PC-9 (cell line): Measurements from ENCODE around the gene OTULIN. TPM values are rescaled to one million over a fixed set of nuclear protein-coding genes. Genes with fewer than 3 reads are reported as not detected.

Experiments used
- BruUV-seq: library from RNA; stranded (reverse); fragments of 400-500 nt; replicated peaks from 2 replicates; lab custom pipeline; 2021; lab: Mats Ljungman, UMichigan
- CTCF ChIA-PET: fragments of 300-600 bp; sonication (Branson Sonifier 250); formaldehyde crosslinking; loops from one replicate; lab custom pipeline; 2022; ENCODE audit warnings: antibody characterized with exemption; lab: Charles Lee
- POLR2A ChIA-PET: fragments of 300-600 bp; sonication (Branson Sonifier 250); formaldehyde crosslinking; loops from one replicate; lab custom pipeline; 2022; ENCODE audit warnings: antibody characterized with exemption; ENCODE audit not compliant: unreplicated experiment; lab: Charles Lee
- DNase-seq, 2 experiments: peaks; one replicate each; pipeline versions ENCODE4 v3.0.0 to v3.0.0-alpha.2; 2015 to 2022; ENCODE audit warnings: mixed read lengths in 1 of 2
- H2AFZ ChIP-seq: fragments of 200-600 bp; sonication (generic); 2 replicates; pipeline ENCODE4 v1.8.1; 2017; ENCODE audit warnings: antibody characterized with exemption
- H3F3A ChIP-seq: fragments of 200-600 bp; sonication (generic); 2 replicates; pipeline ENCODE4 v1.8.1; 2017; ENCODE audit warnings: antibody characterized with exemption, mild to moderate bottlenecking, low read depth; ENCODE audit not compliant: insufficient read depth
- H3K27ac ChIP-seq: fragments of 200-600 bp; sonication (generic); 2 replicates; pipeline ENCODE4 v1.6.1; 2016; ENCODE audit warnings: mixed run types
- H3K27me3 ChIP-seq: fragments of 200-600 bp; sonication (generic); 2 replicates; pipeline ENCODE4 v1.6.1; 2016; ENCODE audit warnings: low read depth, mixed run types; ENCODE audit not compliant: insufficient read depth
- H3K36me3 ChIP-seq: fragments of 200-600 bp; sonication (generic); 2 replicates; pipeline ENCODE4 v1.6.1; 2016; ENCODE audit warnings: low read depth, mixed run types
- H3K4me1 ChIP-seq: fragments of 200-600 bp; sonication (generic); replicated peaks from 2 replicates; pipeline ENCODE4 v1.6.1; 2016; ENCODE audit warnings: mixed run types; ENCODE audit not compliant: insufficient read depth
- H3K4me2 ChIP-seq: fragments of 200-600 bp; sonication (generic); 2 replicates; pipeline ENCODE4 v1.6.1; 2017; ENCODE audit warnings: mixed run types
- H3K4me3 ChIP-seq: fragments of 200-600 bp; sonication (generic); 2 replicates; pipeline ENCODE4 v1.6.1; 2016; ENCODE audit warnings: mixed run types
- H3K79me2 ChIP-seq: fragments of 200-600 bp; sonication (generic); 2 replicates; pipeline ENCODE4 v1.6.1; 2017; ENCODE audit warnings: low read depth, mixed run types
- H3K9me2 ChIP-seq: fragments of 200-600 bp; sonication (generic); 2 replicates; pipeline ENCODE4 v1.8.1; 2017; ENCODE audit warnings: mild to moderate bottlenecking; ENCODE audit not compliant: insufficient read depth
- H3K9me3 ChIP-seq: fragments of 200-600 bp; sonication (generic); 2 replicates; pipeline ENCODE4 v1.8.1; 2016; ENCODE audit warnings: low read depth; ENCODE audit not compliant: insufficient read depth
- H4K20me1 ChIP-seq: fragments of 200-600 bp; sonication (generic); 2 replicates; pipeline ENCODE4 v1.8.1; 2017; ENCODE audit not compliant: insufficient read depth
- CTCF ChIP-seq: fragments of 200-600 bp; sonication (generic); conservative IDR thresholded peaks from 2 replicates; pipeline ENCODE4 v1.6.1; 2017; ENCODE audit warnings: mixed run types, antibody characterized with exemption, mild to moderate bottlenecking, moderate library complexity
- EZH2 ChIP-seq: fragments of 200-600 bp; sonication (generic); IDR thresholded peaks from 2 replicates; pipeline ENCODE4 v1.8.0; 2017; ENCODE audit warnings: antibody characterized with exemption, low read depth
- intact Hi-C: fragments of 100-400 bp; cut with micrococcal nuclease; formaldehyde crosslinking; loops from one replicate; pipeline ENCODE4 v1.10.0; 2022; ENCODE audit not compliant: unreplicated experiment
- total RNA-seq: library from RNA; stranded (reverse); gene quantifications from 2 replicates; pipeline ENCODE4 v1.2.3, GENCODE V29; 2021

Gene OTULIN
- total RNA-seq, 1 experiment from 2014 or later: 77.2 TPM

GRCh38 chr5:14734396-14734795, 69.9 kb downstream of the OTULIN start:
- H3K27ac ChIP-seq: no peak overlapping the region
- no peaks in the 10 kb centered on the region for H4K20me1 ChIP-seq
- no peaks in the 10 kb centered on the region for H3K79me2 ChIP-seq
- H3F3A ChIP-seq: no peaks in the 10 kb centered on the region
- no peaks in the 10 kb centered on the region for H3K9me3 ChIP-seq
- TF ChIP-seq CTCF (no peak), EZH2 (no peak)
- no TSS peak for BruUV-seq
- peaks cover 27% of the 10 kb centered on the region; the same call in 1 of the 2 replicates for H3K27me3 ChIP-seq
- no peak for DNase-seq
- no peaks in the 10 kb centered on the region for H3K4me1 ChIP-seq
- ChIA-PET POLR2A (no interaction called here), CTCF (no interaction called here)
- H3K4me3 ChIP-seq: no peak overlapping the region
- no peaks in the 10 kb centered on the region for H3K9me2 ChIP-seq
- H2AFZ ChIP-seq: no peak overlapping the region
- H3K4me2 ChIP-seq: no peak overlapping the region
- H3K36me3 ChIP-seq: no peaks in the 10 kb centered on the region
- intact Hi-C loops: no loop called here

- Histone ChIP-seq H3F3A (no peaks in the 10 kb centered on the region), H2AFZ (no peak overlapping the region), H3K4me2 (no peak overlapping the region), H3K27me3 (peaks cover 15% of the 10 kb centered on the region; the same call in 1 of the 2 replicates), H3K4me3 (no peak overlapping the region), H3K79me2 (no peaks in the 10 kb centered on the region), H3K27ac (no peak overlapping the region), H3K9me3 (no peaks in the 10 kb centered on the region), H4K20me1 (no peaks in the 10 kb centered on the region), H3K4me1 (no peaks in the 10 kb centered on the region), H3K9me2 (no peaks in the 10 kb centered on the region), H3K36me3 (no peaks in the 10 kb centered on the region)
- intact Hi-C loops: no loop called here
- no TSS peak for BruUV-seq
- no peak for DNase-seq
- ChIA-PET POLR2A (interaction anchor here (0.7 kb wide), 1 partner anchor 1956 kb away, joined by 4 read pairs; no protein-coding TSS in a partner anchor), CTCF (no interaction called here)
- TF ChIP-seq EZH2: no peak
- no peak for TF ChIP-seq CTCF
Measured at GRCh38 chr5:14735944-14736343, 71.4 kb downstream of the OTULIN start.

- no TSS peak for BruUV-seq
- intact Hi-C loops: no loop called here
- POLR2A ChIA-PET: no interaction called here
- no peak overlapping the region for H2AFZ ChIP-seq
- H3K79me2 ChIP-seq: no peaks in the 10 kb centered on the region
- no peaks in the 10 kb centered on the region for H3F3A ChIP-seq
- no peaks in the 10 kb centered on the region for H3K4me1 ChIP-seq
- H3K4me3 ChIP-seq: no peak overlapping the region
- DNase-seq: no peak
- H3K36me3 ChIP-seq: no peaks in the 10 kb centered on the region
- no peaks in the 10 kb centered on the region for H3K9me3 ChIP-seq
- no peaks in the 10 kb centered on the region for H3K9me2 ChIP-seq
- CTCF ChIA-PET: no interaction called here
- H4K20me1 ChIP-seq: no peaks in the 10 kb centered on the region
- H3K4me2 ChIP-seq: no peak overlapping the region
- 0 out of 2 replicates have a peak, but pooled peaks cover 5% of the 10 kb centered on the region for H3K27me3 ChIP-seq
- no peak overlapping the region for H3K27ac ChIP-seq
- TF ChIP-seq CTCF: no peak
- TF ChIP-seq EZH2: no peak
Measured at GRCh38 chr5:14737291-14737690, 72.8 kb downstream of the OTULIN start.
